ENCODE results near the gene GADD45A. TPM values are rescaled to one million over a fixed set of nuclear protein-coding genes. Genes with fewer than 3 reads are reported as not detected.
A peak's percentile ranks its signal among the peaks of the same experiment; 100 is the strongest.

GADD45A gene
- total and polyA plus RNA-seq, 8 donors = 25.3 to 37.1 (median 30.0) TPM

DNA sequence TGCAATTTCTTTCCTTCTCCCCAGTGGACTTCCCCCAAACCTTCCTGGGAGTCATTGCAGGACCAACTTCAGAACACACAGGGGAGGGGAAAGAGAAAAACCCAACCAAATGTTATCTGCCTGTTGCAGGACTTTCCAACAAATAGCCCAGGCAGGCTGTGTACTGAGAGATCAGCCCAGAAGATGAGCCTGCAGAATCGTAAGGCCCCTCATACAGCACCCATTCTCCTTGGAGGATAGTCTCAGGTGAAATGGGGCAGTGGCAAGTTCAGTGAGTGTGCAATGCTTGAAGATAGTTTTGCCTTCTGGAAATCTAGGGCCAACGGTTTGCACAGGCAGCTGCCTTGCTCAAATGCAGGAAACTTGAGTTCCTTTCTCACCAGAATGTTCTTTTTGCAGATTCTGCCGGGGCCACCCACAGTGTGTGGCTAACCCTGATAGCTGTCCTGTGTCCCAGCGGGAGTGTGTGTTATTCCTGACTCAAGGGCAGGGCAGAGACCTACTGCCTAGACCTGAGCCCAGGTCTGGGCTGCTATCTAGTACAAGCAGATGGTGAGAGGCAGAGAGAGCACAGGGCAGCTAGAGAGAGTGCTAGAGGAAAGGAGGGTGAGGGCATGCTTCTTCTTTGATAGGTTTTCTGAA is 48.8 kb downstream of the GADD45A start:
- H3K27me3 ChIP-seq = no peaks in the 10 kb centered on the region
- H3K9me3 ChIP-seq = no peaks in the 10 kb centered on the region
- no peak overlapping the region for H3K4me3 ChIP-seq
- peak overlapping the region in 1 of 2 donors; percentile 28 for H3K27ac ChIP-seq
- H3K4me1 ChIP-seq = peaks cover 11 to 33% of the 10 kb centered on the region in 2 donors
- H3K36me3 ChIP-seq = no peaks in the 10 kb centered on the region
- no peak for ATAC-seq
- intact Hi-C loops (cut with DNase I) = no loop called here
- no peak for DNase-seq
- TF ChIP-seq, protein P1, sequence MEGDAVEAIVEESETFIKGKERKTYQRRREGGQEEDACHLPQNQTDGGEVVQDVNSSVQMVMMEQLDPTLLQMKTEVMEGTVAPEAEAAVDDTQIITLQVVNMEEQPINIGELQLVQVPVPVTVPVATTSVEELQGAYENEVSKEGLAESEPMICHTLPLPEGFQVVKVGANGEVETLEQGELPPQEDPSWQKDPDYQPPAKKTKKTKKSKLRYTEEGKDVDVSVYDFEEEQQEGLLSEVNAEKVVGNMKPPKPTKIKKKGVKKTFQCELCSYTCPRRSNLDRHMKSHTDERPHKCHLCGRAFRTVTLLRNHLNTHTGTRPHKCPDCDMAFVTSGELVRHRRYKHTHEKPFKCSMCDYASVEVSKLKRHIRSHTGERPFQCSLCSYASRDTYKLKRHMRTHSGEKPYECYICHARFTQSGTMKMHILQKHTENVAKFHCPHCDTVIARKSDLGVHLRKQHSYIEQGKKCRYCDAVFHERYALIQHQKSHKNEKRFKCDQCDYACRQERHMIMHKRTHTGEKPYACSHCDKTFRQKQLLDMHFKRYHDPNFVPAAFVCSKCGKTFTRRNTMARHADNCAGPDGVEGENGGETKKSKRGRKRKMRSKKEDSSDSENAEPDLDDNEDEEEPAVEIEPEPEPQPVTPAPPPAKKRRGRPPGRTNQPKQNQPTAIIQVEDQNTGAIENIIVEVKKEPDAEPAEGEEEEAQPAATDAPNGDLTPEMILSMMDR (IDR thresholded peaks at IDR 0.05) = no peak

- TF ChIP-seq, protein P1 (IDR thresholded peaks at IDR 0.05) = no peak
- H3K36me3 ChIP-seq = no peaks in the 10 kb centered on the region
- intact Hi-C loops (cut with DNase I) = no loop called here
- no peak overlapping the region for H3K4me3 ChIP-seq
- H3K27me3 ChIP-seq = no peaks in the 10 kb centered on the region
- H3K27ac ChIP-seq = peak overlapping the region in 1 of 2 donors; percentile 28
- DNase-seq (no peak), ATAC-seq (no peak)
- no peaks in the 10 kb centered on the region for H3K9me3 ChIP-seq
- H3K4me1 ChIP-seq = peaks cover 11 to 33% of the 10 kb centered on the region in 2 donors
Observed at GRCh38 chr1:67734323-67734690, 49.3 kb downstream of the GADD45A start.

GRCh38 chr1:67735206-67735605 is 50.2 kb downstream of the GADD45A start:
- H3K4me1 ChIP-seq = peaks cover 11 to 33% of the 10 kb centered on the region in 2 donors
- intact Hi-C loops (cut with DNase I) = no loop called here
- TF ChIP-seq, protein P1 (IDR thresholded peaks at IDR 0.05) = no peak
- DNase-seq = no peak
- no peaks in the 10 kb centered on the region for H3K27me3 ChIP-seq
- no peaks in the 10 kb centered on the region for H3K36me3 ChIP-seq
- no peaks in the 10 kb centered on the region for H3K9me3 ChIP-seq
- peak overlapping the region in 1 of 2 donors; percentile 76 for H3K27ac ChIP-seq
- H3K4me3 ChIP-seq = no peak overlapping the region
- no peak for ATAC-seq

DNA sequence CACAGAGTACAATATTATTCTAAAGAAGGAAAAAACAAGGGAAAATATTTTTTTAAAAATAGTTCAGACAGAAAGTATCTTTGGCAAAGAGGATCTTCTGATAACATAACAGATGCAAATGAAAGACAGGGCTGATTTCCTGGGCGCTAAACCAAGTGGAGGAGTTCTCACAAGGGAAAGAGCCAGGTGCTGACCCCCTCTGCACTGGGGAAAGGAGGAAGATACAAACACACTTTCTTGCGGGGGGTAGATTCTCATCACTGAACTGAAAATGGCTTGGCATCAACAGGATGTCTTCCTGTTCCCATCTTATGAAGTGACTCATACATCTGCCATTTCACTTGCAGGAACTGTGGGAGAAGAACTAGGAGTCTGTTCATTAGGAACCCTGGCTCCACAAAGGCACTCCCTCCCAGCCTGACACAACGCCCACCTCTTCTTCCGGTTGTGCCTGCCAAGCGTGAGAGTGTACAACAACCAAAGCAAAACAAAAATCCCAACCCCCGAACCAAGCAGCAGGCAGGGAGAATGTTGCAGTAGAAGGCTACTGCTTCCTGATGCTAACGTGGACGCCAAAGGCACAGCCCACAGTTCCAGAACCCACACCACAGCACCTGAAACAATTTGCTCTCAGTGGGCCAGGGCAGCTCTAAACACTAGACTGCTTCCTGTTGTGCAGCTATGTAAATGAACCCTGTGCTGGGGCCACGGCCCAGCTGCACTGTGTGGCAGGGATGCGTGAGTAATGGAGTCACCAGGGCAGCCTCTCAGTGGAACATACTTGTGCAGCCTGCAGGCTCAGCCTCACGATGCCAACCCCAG is 51.0 kb downstream of the GADD45A start:
- Histone ChIP-seq H3K27ac (peak overlapping the region; percentile 45 to 76), H3K36me3 (no peaks in the 10 kb centered on the region), H3K27me3 (no peaks in the 10 kb centered on the region), H3K4me1 (peaks cover 11 to 33% of the 10 kb centered on the region in 2 donors), H3K4me3 (no peak overlapping the region), H3K9me3 (no peaks in the 10 kb centered on the region)
- TF ChIP-seq, protein P1 (IDR thresholded peaks at IDR 0.05) = no peak
- DNase-seq (peak in 3 of 4 donors; percentile 41 to 80 (median 51)), ATAC-seq (peak; percentile 70)
- intact Hi-C loops (cut with DNase I) = no loop called here

DNA sequence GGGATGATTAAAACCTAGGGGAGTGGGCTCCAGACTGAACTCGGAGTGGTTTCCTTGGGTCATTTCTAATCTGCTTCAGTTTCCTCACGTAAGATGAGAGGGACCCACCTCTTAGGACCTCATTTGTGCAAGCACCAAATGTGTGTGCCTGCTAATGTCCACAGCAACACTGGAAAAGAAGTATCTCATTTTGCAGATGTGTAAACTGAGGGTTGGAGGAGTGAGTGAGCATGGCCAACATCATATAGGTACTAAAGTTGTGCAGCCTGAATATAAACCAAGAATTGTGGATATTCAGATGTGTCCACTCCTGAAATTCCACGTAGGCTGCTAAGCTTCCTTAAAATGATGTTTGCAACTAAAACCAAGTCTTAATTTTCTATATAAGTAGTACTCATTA is 51.7 kb downstream of the GADD45A start:
- intact Hi-C loops (cut with DNase I) = no loop called here

More for the DNA sequence above, 51.7 kb downstream of the GADD45A start:
- TF ChIP-seq, protein P1 (IDR thresholded peaks at IDR 0.05) = no peak
- Histone ChIP-seq H3K4me1 (peaks cover 11 to 33% of the 10 kb centered on the region in 2 donors), H3K4me3 (no peak overlapping the region), H3K27ac (peak overlapping the region; percentile 45 to 76), H3K36me3 (no peaks in the 10 kb centered on the region), H3K27me3 (no peaks in the 10 kb centered on the region), H3K9me3 (no peaks in the 10 kb centered on the region)
- ATAC-seq (no peak), DNase-seq (no peak)
